PFSK-1 (cell line): ENCODE results near the gene STARD13.

Experiments used
- FOXP2 ChIP-seq: optimal IDR thresholded peaks from 2 replicates; pipeline ENCODE3; 2011; ENCODE audit warnings: borderline replicate concordance, control low read depth, inconsistent platforms; ENCODE audit not compliant: insufficient read depth; ENCODE audit errors: extremely low read length, extremely low read depth
- POLR2AphosphoS5 ChIP-seq: IDR thresholded peaks from 2 replicates; pipeline ENCODE4 v1.6.1; 2012; ENCODE audit warnings: low read depth, mild to moderate bottlenecking, control low read depth, low read length, moderate library complexity
- SIN3A ChIP-seq: IDR thresholded peaks from 2 replicates; pipeline ENCODE4 v1.6.1; 2012; ENCODE audit warnings: mild to moderate bottlenecking, low read length, moderate library complexity, borderline replicate concordance; ENCODE audit not compliant: insufficient read depth
- TAF1 ChIP-seq: IDR thresholded peaks from 2 replicates; pipeline ENCODE4 v1.6.1; 2012; ENCODE audit warnings: low read length, control low read depth, borderline replicate concordance; ENCODE audit not compliant: insufficient read depth
- TF ChIP-seq, protein P1 (sequence below), 2 experiments: IDR thresholded peaks; 2 replicates each; pipeline versions ENCODE4 v1.6.1 to v1.8.0; 2011 to 2012; ENCODE audit warnings: low read depth in 2 of 2, low read length in 2 of 2, control low read depth in 1 of 2, inconsistent platforms in 1 of 2, mild to moderate bottlenecking in 1 of 2, moderate library complexity in 1 of 2; ENCODE audit not compliant: insufficient read depth in 1 of 2

Gene STARD13

DNA sequence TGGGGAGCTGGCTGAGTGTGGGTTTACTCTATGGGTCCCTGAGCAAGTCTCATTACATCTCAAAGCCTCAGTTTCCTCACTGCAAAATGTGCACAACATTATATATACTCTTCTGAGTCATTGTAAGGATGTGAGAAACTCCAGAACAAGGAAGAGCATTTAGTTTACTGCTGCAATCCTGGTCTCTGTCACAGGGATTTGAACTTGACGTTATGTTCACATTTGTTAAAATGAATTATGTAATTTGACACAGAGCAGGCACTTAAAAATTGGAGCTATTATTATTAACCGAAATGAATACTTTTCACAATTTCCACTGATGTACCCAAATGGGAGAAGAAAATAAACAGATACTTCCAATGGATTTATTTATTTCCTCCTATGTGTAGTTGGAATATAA, 101.0 kb downstream of the STARD13 start:
- TF ChIP-seq, protein P1, sequence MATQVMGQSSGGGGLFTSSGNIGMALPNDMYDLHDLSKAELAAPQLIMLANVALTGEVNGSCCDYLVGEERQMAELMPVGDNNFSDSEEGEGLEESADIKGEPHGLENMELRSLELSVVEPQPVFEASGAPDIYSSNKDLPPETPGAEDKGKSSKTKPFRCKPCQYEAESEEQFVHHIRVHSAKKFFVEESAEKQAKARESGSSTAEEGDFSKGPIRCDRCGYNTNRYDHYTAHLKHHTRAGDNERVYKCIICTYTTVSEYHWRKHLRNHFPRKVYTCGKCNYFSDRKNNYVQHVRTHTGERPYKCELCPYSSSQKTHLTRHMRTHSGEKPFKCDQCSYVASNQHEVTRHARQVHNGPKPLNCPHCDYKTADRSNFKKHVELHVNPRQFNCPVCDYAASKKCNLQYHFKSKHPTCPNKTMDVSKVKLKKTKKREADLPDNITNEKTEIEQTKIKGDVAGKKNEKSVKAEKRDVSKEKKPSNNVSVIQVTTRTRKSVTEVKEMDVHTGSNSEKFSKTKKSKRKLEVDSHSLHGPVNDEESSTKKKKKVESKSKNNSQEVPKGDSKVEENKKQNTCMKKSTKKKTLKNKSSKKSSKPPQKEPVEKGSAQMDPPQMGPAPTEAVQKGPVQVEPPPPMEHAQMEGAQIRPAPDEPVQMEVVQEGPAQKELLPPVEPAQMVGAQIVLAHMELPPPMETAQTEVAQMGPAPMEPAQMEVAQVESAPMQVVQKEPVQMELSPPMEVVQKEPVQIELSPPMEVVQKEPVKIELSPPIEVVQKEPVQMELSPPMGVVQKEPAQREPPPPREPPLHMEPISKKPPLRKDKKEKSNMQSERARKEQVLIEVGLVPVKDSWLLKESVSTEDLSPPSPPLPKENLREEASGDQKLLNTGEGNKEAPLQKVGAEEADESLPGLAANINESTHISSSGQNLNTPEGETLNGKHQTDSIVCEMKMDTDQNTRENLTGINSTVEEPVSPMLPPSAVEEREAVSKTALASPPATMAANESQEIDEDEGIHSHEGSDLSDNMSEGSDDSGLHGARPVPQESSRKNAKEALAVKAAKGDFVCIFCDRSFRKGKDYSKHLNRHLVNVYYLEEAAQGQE (IDR thresholded peaks at IDR 0.05; ENCODE audit: insufficient read depth in 1 of 2, low read depth in 2 of 2, low read length in 2 of 2): no peak
- TF ChIP-seq POLR2AphosphoS5: no peak
- no peak for TF ChIP-seq FOXP2
- no peak for TF ChIP-seq TAF1
- no peak for TF ChIP-seq SIN3A

DNA sequence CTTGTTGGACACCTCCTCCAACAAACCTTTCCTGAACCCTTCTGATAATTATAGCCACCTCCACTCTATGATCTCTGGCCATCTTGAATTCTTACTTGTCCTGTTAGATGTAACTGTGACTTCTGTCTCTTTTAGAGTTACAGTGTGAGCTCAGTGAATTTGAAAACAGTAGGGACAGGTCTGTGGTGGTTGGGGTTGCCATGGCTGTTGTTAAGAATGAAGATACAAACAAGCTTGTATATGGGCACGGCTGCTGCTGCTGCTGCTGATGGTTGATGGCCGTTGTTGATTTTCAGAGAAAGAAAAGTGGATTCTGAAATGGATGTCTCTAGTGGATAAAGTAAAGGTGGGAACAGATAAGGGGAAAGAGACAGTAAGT, 101.5 kb downstream of the STARD13 start:
- TF ChIP-seq SIN3A (no peak), FOXP2 (no peak), POLR2AphosphoS5 (no peak), TAF1 (no peak)
- TF ChIP-seq, protein P1 (IDR thresholded peaks at IDR 0.05; ENCODE audit: insufficient read depth in 1 of 2, low read depth in 2 of 2, low read length in 2 of 2): no peak

DNA sequence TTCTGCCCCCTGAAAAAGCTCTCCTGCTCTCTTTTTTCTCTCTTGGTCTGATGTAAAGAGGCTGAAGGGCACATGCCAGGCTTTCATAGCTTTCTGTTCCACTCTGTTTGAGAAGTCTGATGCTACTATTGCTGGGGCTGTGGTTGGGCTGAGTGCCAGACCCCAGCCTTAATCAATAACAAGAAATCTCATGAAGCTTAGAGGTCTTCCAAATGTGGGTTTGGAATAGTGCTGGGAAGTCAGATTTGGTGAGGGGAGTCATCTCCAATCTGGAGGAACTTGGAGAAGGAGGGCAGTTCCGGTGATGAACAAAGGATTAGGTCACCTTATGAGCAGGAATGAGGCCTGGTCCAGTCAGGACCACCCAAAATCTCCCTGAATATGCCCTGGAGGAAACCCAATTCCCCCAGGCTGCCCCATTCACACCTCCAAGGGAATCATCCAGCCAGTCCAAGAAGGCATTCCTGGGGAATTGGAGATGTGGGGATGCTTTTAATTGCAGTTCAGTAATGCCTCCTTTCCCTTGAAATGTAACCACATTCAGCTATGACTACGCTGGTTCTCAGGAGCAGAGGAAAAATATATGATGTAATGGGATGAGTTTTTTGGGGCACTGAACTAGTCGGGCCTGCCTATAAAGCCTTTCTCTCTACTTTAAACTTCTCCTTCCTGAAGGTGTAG, 102.0 kb downstream of the STARD13 start:
- TF ChIP-seq SIN3A: no peak
- no peak for TF ChIP-seq POLR2AphosphoS5
- no peak for TF ChIP-seq FOXP2
- TF ChIP-seq, protein P1 (IDR thresholded peaks at IDR 0.05; ENCODE audit: insufficient read depth in 1 of 2, low read depth in 2 of 2, low read length in 2 of 2): no peak
- no peak for TF ChIP-seq TAF1

DNA sequence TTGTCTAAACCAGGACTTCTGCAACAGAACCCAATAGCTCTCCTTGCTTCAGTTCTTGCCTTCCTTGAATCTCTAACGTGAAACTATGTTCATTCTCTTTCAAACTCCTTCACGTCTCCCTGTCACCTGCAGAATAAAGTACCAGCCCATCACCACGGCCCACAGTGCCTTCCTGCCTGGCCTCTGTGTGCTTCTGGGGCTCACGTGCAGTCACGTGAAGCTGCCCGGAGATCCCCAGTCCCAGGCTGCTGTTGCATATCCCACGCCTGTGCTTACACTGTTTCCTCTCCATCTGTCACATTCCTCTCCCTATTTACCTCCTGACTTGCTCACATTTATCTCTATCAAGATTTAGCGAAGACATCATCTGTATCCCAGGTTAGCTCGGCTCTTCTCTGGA, 102.8 kb downstream of the STARD13 start:
- TF ChIP-seq FOXP2: no peak
- TF ChIP-seq, protein P1 (IDR thresholded peaks at IDR 0.05; ENCODE audit: insufficient read depth in 1 of 2, low read depth in 2 of 2, low read length in 2 of 2): no peak
- no peak for TF ChIP-seq POLR2AphosphoS5

DNA sequence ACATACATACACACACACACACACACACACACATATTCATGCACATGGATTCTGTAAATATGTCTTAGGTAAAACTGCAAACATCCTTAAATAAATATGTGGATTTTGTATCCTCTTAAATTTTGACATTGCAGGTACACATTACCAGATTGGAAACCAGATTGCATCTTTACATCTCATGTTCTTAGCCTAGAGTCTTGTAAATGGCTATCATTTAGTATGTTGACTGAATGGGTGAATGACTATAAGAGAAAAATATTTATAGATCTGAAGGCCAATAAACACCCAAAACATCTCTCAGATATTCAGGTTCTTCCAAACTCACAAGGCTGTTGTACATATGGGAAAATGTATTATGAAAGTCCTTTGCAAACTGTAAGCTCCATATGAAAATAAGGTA, 104.3 kb downstream of the STARD13 start:
- TF ChIP-seq FOXP2: no peak
- TF ChIP-seq, protein P1 (IDR thresholded peaks at IDR 0.05; ENCODE audit: insufficient read depth in 1 of 2, low read depth in 2 of 2, low read length in 2 of 2): no peak
- no peak for TF ChIP-seq SIN3A
